DOHH2 (cell line): Measurements from ENCODE around the gene PLA2G1B.

Experiments used
- CTCF ChIP-seq: fragments of 200-600 bp; sonication (generic); IDR thresholded peaks from one replicate; pipeline ENCODE4 v1.5.1; 2014; ENCODE audit warnings: antibody characterized with exemption, mild to moderate bottlenecking, low read depth, low read length; ENCODE audit not compliant: poor library complexity, severe bottlenecking
- EZH2phosphoT487 ChIP-seq: fragments of 200-600 bp; sonication (generic); IDR thresholded peaks from 2 replicates; pipeline ENCODE4 v1.6.1; 2017; ENCODE audit warnings: borderline replicate concordance, mild to moderate bottlenecking, antibody characterized with exemption, low read length, moderate library complexity, mixed read lengths

GRCh38 chr12:120363274-120363855 lies 35.8 kb upstream of the PLA2G1B start:
- TF ChIP-seq CTCF: no peak
- no peak for TF ChIP-seq EZH2phosphoT487
